HEK293 (cell line): Measurements from ENCODE around the gene UGT1A6.

Experiments
- CTCF ChIA-PET: fragments of 350-600 bp; formaldehyde crosslinking; extraction: SDS; loops from one replicate; lab custom pipeline; 2021; ENCODE audit warnings: antibody characterized with exemption; lab: Yijun Ruan, JAX
- POLR2A ChIA-PET: fragments of 300-600 bp; formaldehyde crosslinking; extraction: SDS; loops from one replicate; lab custom pipeline; 2020; ENCODE audit warnings: antibody characterized with exemption, inconsistent platforms; lab: Yijun Ruan, JAX
- H3K27ac ChIP-seq: fragments of 200-500 bp; sonication (Bioruptor generic); 2 replicates; pipeline ENCODE4 v1.5.1; 2014; ENCODE audit warnings: low read depth, low read length, control low read depth, inconsistent platforms; ENCODE audit errors: extremely low read depth
- H3K36me3 ChIP-seq, 2 experiments: fragments of 200-500 bp in 1 of 2; sonication (Bioruptor generic) in 1 of 2; 1 replicate in 1 of 2; 2 replicates in 1 of 2; pipeline ENCODE4 v1.5.1; 2014 to 2017; ENCODE audit warnings: inconsistent platforms in 2 of 2, low read length in 2 of 2; ENCODE audit not compliant: control insufficient read depth in 2 of 2, insufficient read depth in 1 of 2
- H3K4me1 ChIP-seq: fragments of 200-500 bp; sonication (Bioruptor generic); 2 replicates; pipeline ENCODE4 v1.5.1; 2014; ENCODE audit warnings: mild to moderate bottlenecking, low read length, inconsistent platforms; ENCODE audit not compliant: control insufficient read depth, insufficient read depth
- H3K4me3 ChIP-seq: 2 replicates; pipeline ENCODE4 v1.5.1; 2011; ENCODE audit warnings: low read depth, mild to moderate bottlenecking, control low read depth, low read length, moderate library complexity
- H3K9me3 ChIP-seq: fragments of 200-500 bp; sonication (Bioruptor generic); 2 replicates; pipeline ENCODE4 v1.5.1; 2014; ENCODE audit warnings: low read depth, low read length, inconsistent platforms; ENCODE audit not compliant: control insufficient read depth, insufficient read depth
- AEBP2 ChIP-seq: fragments of 450-650 bp; formaldehyde crosslinking; IDR thresholded peaks from 2 replicates; pipeline ENCODE4 v1.5.1; 2016; ENCODE audit warnings: missing biosample characterization, missing genetic modification characterization, borderline replicate concordance
- KLF9 ChIP-seq: fragments of 450-650 bp; formaldehyde crosslinking; IDR thresholded peaks from 2 replicates; pipeline ENCODE4 v1.5.1; 2016; ENCODE audit warnings: missing biosample characterization, missing genetic modification characterization, low read depth
- PATZ1 ChIP-seq: fragments of 450-650 bp; formaldehyde crosslinking; IDR thresholded peaks from 2 replicates; pipeline ENCODE4 v1.5.1; 2016; ENCODE audit warnings: missing biosample characterization, missing genetic modification characterization
- REST ChIP-seq: fragments of 450-650 bp; formaldehyde crosslinking; IDR thresholded peaks from 2 replicates; pipeline ENCODE4 v1.5.1; 2016; ENCODE audit warnings: missing biosample characterization, missing genetic modification characterization
- WT1 ChIP-seq: fragments of 450-650 bp; formaldehyde crosslinking; IDR thresholded peaks from 2 replicates; pipeline ENCODE4 v1.5.1; 2016; ENCODE audit warnings: missing biosample characterization, missing genetic modification characterization
- YY1 ChIP-seq: fragments of 450-650 bp; formaldehyde crosslinking; IDR thresholded peaks from 2 replicates; pipeline ENCODE4 v1.5.1; 2018; ENCODE audit warnings: missing biosample characterization, missing genetic modification characterization
- ZBTB21 ChIP-seq: fragments of 450-650 bp; formaldehyde crosslinking; IDR thresholded peaks from 2 replicates; pipeline ENCODE4 v1.5.1; 2017; ENCODE audit warnings: missing biosample characterization, missing genetic modification characterization
- ZEB2 ChIP-seq: fragments of 450-650 bp; formaldehyde crosslinking; IDR thresholded peaks from 2 replicates; pipeline ENCODE4 v1.5.1; 2016; ENCODE audit warnings: missing biosample characterization, missing genetic modification characterization
- ZNF157 ChIP-seq: fragments of 450-650 bp; formaldehyde crosslinking; IDR thresholded peaks from 2 replicates; pipeline ENCODE4 v1.5.1; 2016; ENCODE audit warnings: missing biosample characterization, missing genetic modification characterization
- ZNF184 ChIP-seq: fragments of 450-650 bp; IDR thresholded peaks from 2 replicates; pipeline ENCODE4 v1.5.1; 2018; ENCODE audit warnings: missing biosample characterization, mild to moderate bottlenecking, missing genetic modification characterization
- ZNF214 ChIP-seq: fragments of 450-650 bp; formaldehyde crosslinking; IDR thresholded peaks from 2 replicates; pipeline ENCODE4 v1.5.1; 2017; ENCODE audit warnings: missing biosample characterization, mild to moderate bottlenecking, missing genetic modification characterization, borderline replicate concordance
- ZNF335 ChIP-seq: fragments of 450-650 bp; formaldehyde crosslinking; conservative IDR thresholded peaks from 2 replicates; pipeline ENCODE4 v1.5.1; 2016; ENCODE audit warnings: missing biosample characterization, missing genetic modification characterization
- ZNF433 ChIP-seq: fragments of 450-650 bp; formaldehyde crosslinking; IDR thresholded peaks from 2 replicates; pipeline ENCODE4 v1.5.1; 2016; ENCODE audit warnings: missing biosample characterization, missing genetic modification characterization, low read depth
- ZNF513 ChIP-seq: fragments of 450-650 bp; IDR thresholded peaks from 2 replicates; pipeline ENCODE4 v1.5.1; 2018; ENCODE audit warnings: missing biosample characterization, missing genetic modification characterization
- ZNF571 ChIP-seq: fragments of 450-650 bp; formaldehyde crosslinking; IDR thresholded peaks from 2 replicates; pipeline ENCODE4 v1.5.0; 2017; ENCODE audit warnings: missing biosample characterization, missing genetic modification characterization
- ZNF639 ChIP-seq: fragments of 450-650 bp; formaldehyde crosslinking; IDR thresholded peaks from 2 replicates; pipeline ENCODE4 v1.5.1; 2016; ENCODE audit warnings: missing biosample characterization, missing genetic modification characterization
- ZNF701 ChIP-seq: fragments of 450-650 bp; formaldehyde crosslinking; IDR thresholded peaks from 2 replicates; pipeline ENCODE4 v1.5.1; 2016; ENCODE audit warnings: missing biosample characterization, missing genetic modification characterization
- ZNF768 ChIP-seq: fragments of 450-650 bp; formaldehyde crosslinking; IDR thresholded peaks from 2 replicates; pipeline ENCODE4 v1.5.1; 2018; ENCODE audit warnings: missing biosample characterization, mild to moderate bottlenecking, missing genetic modification characterization
- ZNF791 ChIP-seq: fragments of 450-650 bp; formaldehyde crosslinking; IDR thresholded peaks from 2 replicates; pipeline ENCODE4 v1.5.1; 2016; ENCODE audit warnings: missing biosample characterization, missing genetic modification characterization
- ZNF792 ChIP-seq: fragments of 450-650 bp; formaldehyde crosslinking; IDR thresholded peaks from 2 replicates; pipeline ENCODE4 v1.5.1; 2016; ENCODE audit warnings: missing biosample characterization, missing genetic modification characterization
- ZSCAN5A ChIP-seq: fragments of 450-650 bp; formaldehyde crosslinking; IDR thresholded peaks from 2 replicates; pipeline ENCODE4 v1.5.1; 2016; ENCODE audit warnings: missing biosample characterization, missing genetic modification characterization

UGT1A6 gene

GRCh38 chr2:233793465-233794127, 100.9 kb downstream of the UGT1A6 start:
- no peaks in the 10 kb centered on the region for H3K36me3 ChIP-seq
- H3K4me1 ChIP-seq = no peaks in the 10 kb centered on the region
- no peaks in the 10 kb centered on the region for H3K9me3 ChIP-seq
- POLR2A ChIA-PET = no interaction called here
- H3K4me3 ChIP-seq = no peak overlapping the region
- TF ChIP-seq PATZ1 (no peak), YY1 (no peak), WT1 (no peak), ZNF335 (tag by site-specific recombination) (no peak), ZNF157 (no peak), ZEB2 (tag by site-specific recombination) (no peak), ZBTB21 (tag by site-specific recombination) (no peak)
- CTCF ChIA-PET = interaction anchor here (1.0 kb wide), 1 partner anchor 64 kb away, joined by 3 read pairs; no protein-coding TSS in a partner anchor
- H3K27ac ChIP-seq = no peak overlapping the region

GRCh38 chr2:233794128-233794658, 101.5 kb downstream of the UGT1A6 start:
- Histone ChIP-seq H3K27ac (no peak overlapping the region), H3K9me3 (no peaks in the 10 kb centered on the region), H3K4me1 (no peaks in the 10 kb centered on the region), H3K4me3 (no peak overlapping the region), H3K36me3 (no peaks in the 10 kb centered on the region)
- CTCF ChIA-PET = no interaction called here
- POLR2A ChIA-PET = no interaction called here
- TF ChIP-seq ZNF639 (tag by site-specific recombination) (no peak), ZNF214 (no peak), ZNF571 (tag by site-specific recombination) (no peak), ZNF513 (no peak), ZNF433 (tag by site-specific recombination) (no peak), KLF9 (tag by site-specific recombination) (no peak), ZNF792 (tag by site-specific recombination) (no peak), ZNF701 (no peak), AEBP2 (tag by site-specific recombination) (no peak), ZNF791 (tag by site-specific recombination) (no peak), ZSCAN5A (tag by site-specific recombination) (no peak), REST (tag by site-specific recombination) (no peak), ZNF184 (tag by site-specific recombination) (no peak), ZNF768 (no peak)
